Mesenteric fat pad (tissue), 1 donor: ENCODE results near the gene CHGA. TPM values are rescaled to one million over a fixed set of nuclear protein-coding genes. Genes with fewer than 3 reads are reported as not detected.

Experiments
- DNase-seq: peaks from one replicate; pipeline ENCODE4 v3.0.0-alpha.2; 2020; ENCODE audit warnings: low spot score
- total RNA-seq: library from RNA; stranded (reverse); fragmentation: NEBNext Ultra II Directional; extraction: Animal tissue kit (Norgen Biotek cat#: 25700); gene quantifications from one replicate; pipeline ENCODE4 v1.2.1, GENCODE V29; 2021
- donor health status: DM: yes; HTN: yes; CAD: no.

CHGA gene
- total RNA-seq, 1 donor from 2014 or later: 0.22 TPM

DNA sequence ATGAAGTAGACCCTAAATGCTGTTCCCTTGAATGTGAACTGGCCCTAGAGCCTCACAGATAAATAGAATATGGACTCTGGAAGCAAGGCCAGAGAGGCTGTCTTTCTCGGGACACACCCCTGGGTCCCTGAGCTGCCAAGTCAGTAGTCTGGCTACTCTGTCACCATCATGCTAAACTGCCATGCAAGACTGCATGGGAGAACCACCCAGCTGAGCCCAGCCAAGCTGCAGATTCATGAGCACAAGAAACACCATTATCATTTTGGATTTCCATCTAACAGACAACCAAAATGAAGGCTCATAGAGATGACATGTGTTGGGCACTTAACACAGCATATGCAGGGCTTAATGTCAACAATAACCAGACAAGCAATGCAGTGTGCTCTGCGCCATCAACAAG, 53.3 kb downstream of the CHGA start:
- no peak for DNase-seq

DNA sequence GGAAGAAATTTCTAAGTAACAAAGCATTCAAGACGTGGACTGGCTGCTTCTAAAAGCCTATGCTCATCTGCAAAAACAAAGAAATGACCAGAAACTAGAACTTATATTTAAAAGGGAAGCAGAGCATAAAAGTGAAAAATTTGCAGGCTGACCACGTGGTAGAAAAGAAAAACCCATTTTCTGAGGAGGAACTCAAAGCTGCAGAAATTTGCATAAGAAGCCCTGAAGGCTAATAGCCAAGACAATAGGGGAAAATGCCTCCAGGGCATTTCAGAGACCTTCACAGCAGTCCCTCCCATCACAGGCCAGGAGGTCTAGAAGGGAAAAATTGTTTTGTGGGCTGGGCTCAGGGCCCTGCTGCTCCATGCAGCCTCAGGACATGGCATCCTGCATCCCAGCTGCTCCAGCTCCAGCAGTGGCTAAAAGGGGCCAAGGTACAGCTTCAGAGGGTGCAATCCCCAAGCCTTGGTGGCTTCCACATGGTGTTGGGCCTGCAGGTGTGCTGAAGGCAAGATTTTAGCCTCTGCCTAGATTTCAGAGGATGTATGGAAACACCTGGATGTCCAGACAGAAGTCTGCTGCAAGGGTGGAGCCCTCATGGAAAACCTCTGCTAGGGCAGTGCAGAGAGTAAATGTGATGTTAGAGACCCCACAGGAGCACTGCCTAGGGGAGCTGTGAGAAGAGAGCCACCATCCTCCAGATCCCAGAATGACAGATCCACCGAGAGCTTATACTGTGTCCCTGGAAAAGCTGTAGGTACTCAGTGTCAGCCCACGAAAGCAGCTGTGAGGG, 55.5 kb downstream of the CHGA start:
- DNase-seq: no peak

DNA sequence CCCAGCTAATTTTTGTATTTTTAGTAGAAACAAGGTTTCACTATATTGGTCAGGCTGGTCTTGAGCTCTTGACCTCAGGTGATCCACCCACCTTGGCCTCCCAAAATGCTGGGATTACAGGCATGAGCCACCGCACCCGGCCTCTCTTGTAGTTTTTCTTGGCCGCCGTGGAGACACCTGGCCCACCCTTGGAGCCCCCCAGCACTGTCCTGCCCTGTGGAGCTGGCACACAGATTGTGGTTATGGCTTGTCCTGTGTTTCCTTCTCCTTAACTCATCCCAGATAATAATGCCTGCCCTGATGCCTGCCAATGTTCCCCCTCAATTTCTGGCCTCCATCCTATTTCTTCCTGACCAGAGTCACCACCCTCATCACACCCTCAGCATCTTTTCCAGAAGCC, 57.9 kb downstream of the CHGA start:
- no peak for DNase-seq

DNA sequence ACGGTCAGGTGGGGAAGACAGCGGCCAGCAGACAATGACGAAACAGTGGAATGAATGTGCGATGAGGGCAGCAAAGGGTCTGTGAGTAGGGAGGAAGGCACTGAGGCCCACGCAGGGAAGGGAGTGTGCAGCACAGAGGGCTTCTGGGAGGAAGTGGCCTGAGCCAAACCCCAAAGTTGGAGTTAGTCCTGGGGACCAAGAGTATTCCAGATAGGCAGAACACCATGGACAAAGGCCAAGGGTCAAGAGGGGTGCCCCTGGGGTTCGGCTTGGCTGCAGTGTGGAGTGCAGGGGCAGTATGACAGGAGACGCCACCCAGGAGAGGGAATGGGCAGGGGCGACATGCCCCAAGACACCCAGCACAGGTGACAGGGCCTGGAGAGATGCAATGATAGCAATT, 58.8 kb downstream of the CHGA start:
- DNase-seq: no peak

DNA sequence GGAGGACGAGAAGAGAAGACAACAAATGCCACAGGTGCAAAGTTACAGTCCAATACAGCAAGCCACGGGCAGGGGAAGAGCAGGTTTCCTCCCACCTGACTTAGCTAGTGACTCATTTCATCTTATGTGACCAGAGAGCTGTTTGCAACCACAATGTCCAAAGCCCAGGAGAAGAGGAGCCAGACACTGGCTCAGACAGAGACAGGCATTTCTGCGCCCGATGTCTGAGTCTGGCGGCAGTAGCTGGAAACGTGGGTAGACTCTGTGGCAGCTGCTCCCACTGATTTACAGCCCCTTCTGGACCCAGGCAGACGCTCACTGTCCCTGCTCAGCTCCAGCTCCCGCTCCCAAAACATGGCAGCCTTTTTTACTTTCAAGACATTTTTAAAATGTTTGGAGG, 60.0 kb downstream of the CHGA start:
- no peak for DNase-seq

DNA sequence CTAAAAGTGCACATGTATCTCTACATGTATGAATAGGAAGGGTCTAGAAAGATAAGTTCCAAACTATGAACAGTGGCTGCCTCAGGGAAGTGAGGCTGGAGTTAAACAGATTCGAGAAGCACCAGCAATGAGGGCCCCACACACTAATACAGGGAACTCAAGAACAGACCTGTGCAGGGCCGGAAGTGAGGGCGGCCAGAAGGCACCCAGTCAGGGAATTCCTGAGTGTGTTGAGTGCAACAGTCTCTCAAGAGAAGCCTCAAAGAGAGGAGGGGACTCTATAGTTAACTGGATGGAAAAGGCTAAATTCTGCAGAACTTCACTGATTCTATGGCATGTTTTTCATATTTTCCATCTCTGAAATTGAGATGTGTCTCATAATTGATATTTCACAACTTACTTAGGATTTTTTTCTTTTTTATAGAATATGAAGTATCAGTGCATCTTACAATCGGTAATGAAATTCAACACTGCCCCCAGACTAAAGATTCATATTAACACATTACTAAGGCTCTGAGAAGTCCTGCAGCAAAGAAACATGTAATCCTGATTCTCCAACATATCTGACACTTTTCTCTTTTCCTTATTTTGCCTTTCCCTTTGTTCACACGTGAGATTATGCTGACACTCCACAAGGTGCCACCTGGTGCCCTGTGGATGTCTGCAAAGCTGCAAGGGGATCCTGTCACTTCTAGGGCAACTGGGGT, 61.3 kb downstream of the CHGA start:
- no peak for DNase-seq

Other genes starting within 250 kb of the CHGA start
- gene LGMN, start 174.5 kb upstream of the CHGA start, total RNA-seq: 150 TPM
- gene GOLGA5, start 128.8 kb upstream of the CHGA start, total RNA-seq: 35.3 TPM
- gene ITPK1, start 192.8 kb downstream of the CHGA start, total RNA-seq: 267 TPM